Measurements from ENCODE around the gene TYW5.
"Not testable (repeated sequence)": the region's sequence is repeated elsewhere in the genome, so short reads cannot be mapped to it uniquely, and the experiment has no call there.

The TYW5 gene

DNA sequence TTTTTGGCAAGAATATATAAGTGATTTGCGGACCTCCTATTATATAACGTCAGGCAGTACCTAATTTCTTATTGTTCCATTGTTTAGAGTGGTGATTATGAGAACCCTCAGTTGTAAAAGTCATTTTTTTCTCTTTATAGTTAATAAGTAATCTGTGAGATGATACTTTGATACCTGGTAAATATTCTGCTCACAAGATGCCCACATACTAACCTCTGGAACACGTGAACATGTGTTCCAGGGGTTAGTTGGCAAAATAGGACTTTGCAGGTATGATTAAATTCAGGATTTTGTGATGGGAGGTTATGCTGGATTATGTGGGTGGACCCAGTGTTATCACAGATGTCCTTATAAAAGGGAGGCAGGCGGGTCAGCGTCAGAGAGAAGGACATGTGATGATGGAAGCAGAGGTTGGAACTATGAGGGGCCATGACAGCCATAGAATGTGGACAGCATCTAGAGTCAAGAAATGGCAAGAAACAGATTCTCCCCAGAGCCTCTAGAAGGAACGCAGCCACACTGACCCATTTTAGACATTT lies 16.9 kb upstream of the TYW5 start:
- no peak for DNase-seq

DNA sequence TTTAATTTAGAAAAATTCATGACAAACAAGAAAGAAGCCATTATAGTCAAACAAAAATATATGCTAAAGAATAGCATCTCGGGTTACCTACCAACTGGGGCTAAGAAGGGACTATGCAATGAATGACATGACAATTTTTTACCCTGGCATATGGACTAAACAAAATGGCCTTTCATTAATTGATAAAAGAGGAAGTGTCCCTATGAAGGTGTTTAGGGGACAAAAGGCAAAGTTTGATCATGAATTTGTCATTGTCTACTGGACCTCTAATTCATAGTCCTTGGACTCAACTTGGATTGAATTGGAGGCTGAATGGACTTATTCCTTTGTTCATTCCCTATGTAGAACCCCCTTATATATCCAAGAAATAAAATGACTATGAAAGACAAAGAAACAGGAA lies 12.8 kb upstream of the TYW5 start:
- no peak for DNase-seq

DNA sequence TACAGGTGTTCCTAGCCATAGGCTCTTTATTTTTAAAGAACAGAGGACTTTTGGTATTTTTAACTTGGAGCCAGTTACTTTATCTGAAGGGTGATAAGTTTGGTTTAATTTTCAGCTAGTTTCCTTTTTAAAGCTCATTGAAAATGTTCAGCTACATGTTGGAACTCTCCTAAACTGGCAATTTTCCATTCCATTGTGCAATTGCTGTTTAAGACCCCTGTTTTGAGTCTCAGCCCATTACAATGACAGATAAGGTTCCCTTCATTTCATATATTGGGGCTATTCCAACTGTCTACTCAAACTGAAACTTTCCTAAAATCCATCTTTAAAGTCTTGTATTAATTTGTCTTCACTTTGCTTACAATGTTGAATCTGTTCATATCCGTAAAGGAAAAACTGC lies 11.7 kb upstream of the TYW5 start:
- no peak for DNase-seq

DNA sequence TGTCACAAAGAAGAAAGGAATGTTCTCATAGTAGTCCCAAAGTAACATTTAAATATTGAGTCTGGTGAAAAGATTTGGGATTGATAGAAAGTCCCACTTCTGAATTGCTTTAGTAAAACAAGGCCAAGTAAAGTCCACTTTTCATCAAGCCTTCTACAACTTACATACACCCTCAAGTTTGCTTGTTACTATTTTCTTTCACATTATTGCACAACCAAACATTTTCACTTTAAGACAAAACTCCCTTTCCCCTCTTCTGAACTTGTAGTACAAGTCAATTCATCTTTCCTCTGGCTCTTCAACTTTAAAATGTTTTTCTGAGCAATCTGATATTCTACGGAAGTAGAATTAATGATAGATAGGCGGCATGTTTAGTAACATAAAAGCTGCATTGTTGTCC lies 11.1 kb upstream of the TYW5 start:
- no peak for DNase-seq

DNA sequence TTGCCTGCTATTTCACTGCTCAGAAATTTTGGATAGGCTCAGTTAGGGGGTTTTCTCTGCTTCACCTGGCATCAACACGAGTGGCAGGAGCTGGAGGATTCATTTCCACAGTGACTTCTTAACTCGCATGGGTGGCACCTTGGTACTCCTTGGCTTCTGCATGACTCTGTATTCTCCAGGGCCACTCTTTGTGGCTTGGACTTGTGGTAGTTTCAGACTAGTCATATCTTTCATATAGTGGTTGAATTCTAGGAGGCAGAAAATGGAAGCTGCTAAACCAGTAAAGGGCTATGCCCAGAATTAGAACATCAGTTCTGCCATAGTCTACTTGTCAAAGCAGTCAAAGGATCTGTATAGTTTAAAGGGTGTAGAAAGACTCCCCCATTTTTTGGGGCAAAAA lies 6.9 kb upstream of the TYW5 start:
- no peak for DNase-seq

DNA sequence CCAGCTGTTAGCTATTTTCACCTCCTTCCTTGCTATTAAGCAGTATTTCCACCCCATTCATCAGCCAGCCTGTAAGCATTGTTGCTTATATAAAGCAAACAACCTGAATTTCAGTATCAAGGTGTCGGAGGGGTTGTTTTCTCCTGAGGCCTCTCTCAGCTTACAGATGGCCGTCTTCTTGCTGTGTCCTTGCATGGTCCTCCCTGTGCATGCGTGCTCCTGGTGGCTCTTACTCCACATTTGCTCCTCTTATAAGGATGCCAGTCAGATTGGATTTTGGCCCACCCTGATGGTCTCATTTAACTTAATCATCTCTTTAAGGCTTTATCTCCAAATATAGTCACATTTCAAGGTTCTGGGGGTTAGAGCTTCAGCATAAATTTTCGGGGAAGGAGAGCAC lies 2.7 kb upstream of the TYW5 start:
- DNase-seq: no peak

DNA sequence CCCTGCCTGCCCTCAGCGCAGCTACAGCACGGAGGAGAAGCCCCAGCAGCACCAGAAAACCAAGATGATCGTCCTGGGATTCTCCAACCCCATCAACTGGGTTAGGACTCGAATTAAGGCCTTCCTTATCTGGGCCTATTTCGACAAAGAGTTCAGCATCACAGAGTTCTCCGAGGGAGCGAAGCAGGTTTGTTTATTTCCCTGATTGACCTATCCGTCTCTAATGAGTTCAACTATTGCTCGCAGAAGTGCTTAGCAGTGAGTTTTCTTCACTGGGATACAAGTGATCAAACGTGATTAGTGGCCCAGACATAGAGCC lies 730 bp upstream of the TYW5 start:
- DNase-seq: no peak

DNA sequence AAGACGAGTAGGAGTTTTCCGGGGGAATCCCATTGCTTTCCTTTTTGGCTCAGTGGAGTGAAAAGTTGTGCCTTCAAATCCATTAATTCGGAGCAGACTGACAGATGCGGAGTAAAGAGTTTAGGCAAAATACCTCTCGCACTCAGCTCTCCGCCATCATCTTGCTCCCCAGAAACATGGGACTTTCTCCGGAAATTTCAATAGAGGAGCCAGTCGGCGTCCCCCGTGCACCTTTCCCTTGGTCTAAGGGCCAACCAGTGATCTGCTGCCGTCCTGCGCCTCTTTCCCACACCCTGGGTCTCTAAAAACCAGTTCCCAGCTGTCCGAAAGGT lies 318 bp downstream of the TYW5 start:
- no peak for DNase-seq

DNA sequence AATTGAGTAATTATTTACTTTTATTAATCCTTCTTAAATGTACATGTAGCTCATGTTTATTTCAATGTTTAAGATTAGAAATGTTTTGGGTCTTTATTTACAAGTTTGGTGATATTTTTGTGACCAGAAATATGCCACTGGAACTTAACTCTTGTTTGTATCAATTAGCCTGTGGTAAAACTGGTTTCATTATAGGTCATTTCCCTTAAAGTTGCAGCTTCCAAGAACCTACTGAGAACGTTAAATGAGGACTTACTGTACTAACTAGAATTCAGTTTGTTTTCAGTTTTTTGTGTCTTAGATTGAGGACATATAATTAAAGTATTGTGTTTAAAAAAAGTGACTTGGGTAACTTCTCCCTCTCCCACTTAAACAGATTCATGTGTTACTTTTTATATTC lies 4.3 kb downstream of the TYW5 start:
- DNase-seq: no peak

DNA sequence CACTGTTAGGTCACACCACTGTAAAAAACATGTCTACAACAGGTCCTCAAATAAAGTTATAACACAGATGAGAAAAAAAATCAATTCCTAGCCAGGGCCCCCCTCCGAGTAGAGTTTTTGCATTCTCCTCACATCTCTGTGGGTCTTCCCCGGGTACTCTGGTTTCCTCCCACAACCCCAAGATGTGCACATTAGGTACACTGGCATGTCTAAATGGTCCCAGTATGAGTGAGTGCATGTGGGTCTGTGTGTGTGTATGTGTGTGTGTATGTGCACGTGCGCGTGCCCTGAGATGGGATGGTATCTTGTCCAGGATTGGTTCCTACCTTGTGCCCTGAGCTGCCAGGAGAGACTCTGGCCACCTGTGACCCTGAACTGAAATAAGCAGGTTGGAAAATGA lies 4.9 kb downstream of the TYW5 start:
- no peak for DNase-seq

DNA sequence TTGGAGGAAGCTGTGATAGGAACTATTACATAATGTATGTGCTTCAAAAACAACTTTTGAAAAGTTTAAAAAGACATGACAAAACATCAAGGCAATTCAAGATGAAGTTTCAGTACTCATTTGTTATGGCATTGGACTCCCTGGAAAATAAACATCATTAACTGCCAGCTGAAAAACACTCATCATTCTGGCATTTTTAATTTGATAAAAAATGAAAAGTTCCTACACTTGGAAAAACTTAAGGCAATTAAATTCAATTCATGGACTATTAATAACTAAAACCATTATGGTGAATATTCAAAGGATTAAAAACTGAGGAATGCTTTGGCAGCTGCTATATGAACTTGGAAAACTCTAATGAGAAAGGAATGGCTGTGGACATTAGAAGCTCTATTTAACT lies 8.5 kb downstream of the TYW5 start:
- DNase-seq: no peak

DNA sequence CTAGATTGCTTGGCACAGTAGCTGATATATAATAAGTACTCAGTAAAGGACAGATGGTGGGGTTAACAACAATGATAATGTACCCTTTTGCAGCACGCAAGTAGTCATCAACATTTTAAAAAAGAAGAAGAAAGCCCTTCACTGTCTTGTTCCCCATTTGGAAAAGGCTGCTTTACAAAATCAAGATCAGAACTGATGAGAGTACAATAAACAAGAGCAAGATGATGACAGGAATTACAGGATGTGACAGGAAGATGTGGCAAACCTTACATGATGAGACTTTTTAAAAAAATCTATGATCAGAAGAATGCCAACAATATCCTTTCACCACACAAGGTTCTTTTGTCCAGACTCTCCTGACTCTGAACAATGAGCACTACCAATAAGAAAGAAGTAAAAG lies 9.1 kb downstream of the TYW5 start:
- no peak for DNase-seq

DNA sequence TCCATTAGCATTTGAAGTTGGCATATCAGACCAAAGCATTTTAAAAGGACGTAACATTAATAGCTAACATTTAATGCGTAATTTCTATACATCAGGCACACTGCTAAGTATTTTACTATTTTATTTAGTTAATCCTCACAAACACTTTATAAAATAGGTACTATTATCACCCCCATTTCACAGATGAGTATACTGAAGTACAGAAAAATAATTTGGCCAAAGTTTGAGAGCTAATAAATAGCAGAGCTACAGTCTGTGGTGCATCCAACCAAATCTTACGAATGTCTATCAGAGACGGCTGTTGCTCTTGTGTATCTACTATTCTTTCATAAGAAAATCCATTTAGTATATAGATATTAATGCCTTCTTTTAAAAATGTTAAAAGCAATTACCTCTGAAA lies 11.9 kb downstream of the TYW5 start:
- no peak for DNase-seq

DNA sequence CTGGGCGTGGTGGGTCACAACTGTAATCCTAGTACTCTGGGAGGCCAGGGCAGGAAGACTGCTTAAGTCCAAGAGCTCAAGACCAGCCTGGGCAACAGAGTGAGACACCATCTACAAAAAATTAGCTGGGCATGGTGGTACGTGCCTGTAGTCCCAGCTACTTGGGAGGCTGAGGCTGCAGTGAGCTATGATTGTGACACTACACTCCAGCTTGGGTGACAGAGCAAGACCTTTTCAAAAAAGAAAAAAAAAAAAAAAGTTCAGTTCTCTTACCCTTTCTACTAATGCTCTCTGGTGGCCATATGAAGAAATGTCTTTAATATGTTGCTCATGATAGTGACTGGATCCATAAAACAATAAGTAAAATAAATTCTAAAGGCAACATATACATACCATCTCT lies 14.9 kb downstream of the TYW5 start:
- DNase-seq: no peak

DNA sequence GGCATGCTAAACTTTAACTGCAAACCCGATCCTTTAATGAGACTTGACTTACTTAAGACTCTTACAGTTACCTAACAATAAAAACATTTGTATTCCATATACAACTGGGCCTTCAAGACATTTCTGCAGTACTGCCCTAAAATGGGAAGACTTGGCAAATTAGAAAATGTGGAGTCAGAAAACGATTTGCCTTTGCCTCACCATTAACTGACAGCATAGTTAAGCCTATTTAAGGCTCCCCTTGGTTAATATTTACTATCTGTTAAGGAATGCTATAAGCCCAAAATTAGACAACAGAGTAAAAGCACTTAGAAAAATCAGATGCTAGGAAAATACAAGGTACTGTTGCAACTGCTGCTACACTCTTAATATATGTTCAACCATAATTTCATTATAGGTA lies 18.7 kb downstream of the TYW5 start:
- DNase-seq: no peak

DNA sequence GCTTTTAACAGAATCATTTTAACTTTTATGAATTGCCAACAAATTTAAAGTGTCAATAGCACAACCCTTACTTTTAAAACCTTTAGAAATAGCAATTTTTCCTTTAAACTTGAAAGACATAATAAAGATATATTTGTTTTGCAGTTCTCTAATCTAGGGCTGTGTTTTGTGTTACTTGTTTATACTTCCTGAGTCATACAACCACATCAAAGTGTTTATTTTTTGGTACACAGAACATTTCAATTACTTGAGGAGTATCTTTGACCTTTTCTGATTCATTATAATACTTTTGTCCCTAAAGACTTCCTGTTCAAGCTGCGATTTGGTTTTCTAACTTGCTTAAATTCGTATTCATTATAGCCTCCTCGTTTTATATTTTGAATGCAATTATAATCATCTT lies 21.8 kb downstream of the TYW5 start:
- no peak for DNase-seq

DNA sequence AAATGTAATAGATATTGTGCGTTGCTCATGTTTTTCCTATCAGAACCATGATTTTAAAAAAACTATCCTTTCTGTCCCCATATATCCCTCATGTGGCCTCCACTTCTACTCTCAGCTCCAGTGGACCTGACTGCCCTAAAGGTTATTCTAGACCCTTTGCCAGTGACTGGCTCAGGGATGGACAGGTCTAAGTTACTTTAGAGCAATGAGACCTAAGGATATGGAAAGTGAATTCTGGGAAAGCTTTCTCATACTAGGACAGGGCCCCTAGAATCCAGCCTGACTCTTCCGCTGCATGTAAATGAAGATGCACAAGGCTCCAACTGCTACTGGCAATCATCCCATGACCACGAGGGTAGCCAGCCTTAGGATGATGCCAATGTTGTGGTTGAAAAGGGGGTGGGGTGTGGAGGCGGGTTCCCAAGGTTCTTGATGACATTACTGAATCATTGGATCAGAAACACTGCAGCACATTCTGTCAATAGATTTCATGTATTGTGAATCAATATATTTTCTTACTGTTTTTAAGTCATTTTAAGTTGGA lies 22.9 kb downstream of the TYW5 start:
- no peak for DNase-seq

DNA sequence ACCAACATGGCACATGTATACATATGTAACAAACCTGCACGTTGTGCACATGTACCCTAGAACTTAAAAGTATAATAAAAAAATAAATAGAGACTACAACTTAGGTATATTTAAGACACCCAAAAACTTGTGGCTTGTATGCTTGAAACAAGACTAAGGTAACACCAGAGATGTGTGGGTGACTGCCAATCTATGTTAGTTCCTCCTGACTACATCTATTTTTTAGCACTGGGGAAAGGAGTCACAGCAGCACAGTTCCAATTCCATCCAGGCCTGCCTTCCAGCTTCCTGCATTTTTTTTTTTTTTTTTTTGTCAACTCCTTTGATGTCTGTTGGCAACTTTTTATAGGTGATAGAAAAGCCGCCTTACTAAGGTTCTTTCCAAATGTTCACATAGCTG lies 26.0 kb downstream of the TYW5 start:
- DNase-seq: no peak

DNA sequence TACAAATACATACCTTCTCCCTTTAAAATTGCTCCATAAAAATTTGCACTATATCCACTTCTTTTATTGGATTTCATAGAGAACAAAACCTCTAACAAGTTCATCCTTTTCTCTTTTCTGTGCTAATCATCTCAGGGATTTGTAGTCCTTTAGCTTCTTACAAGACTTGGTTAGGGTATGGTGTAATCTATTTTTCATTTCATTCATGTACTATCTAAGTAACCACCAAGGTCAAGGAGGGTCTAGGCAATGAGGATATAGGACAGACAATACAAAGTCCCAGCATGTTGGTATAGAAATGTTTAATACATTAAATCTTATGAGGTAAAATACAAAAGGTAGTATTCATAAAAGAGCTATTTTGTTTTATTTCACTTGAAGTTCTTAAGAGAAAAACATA lies 26.7 kb downstream of the TYW5 start:
- DNase-seq: no peak

DNA sequence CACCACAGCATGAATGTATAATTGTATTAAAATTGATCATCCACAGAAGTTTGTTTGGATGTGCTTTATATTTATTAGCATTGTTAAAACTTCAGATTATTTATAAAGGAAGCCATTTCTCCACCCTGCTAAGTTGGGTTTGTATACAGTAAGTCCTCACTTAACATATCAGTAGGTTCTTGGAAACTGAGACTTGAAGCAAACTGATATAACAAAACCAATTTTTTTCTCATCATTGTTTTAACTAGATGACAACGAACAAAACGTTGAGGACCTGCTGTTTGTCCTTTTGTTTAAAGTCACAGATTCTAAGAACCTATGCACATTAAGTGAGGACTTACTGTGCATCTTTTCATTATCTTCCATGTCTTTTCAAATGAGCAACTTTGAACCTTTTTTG lies 27.1 kb downstream of the TYW5 start:
- no peak for DNase-seq

DNA sequence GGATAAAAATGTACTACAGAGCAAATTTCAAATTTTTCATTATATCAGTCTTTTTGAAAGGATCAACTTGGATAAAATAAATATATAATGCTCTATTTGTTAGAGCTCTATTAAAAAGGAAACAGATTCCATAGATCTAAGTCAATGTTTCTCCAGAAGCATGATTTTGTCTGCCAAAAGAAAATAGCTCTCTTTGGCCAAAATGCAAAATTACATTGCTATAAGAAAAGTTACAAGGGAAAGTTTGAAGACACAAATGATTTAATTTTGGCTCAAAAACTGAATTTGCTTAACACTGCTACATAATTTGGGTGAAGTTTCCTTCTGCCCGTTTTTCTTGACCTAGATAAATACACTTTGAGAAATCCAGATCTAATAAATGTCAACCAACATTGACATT lies 28.5 kb downstream of the TYW5 start:
- no peak for DNase-seq

DNA sequence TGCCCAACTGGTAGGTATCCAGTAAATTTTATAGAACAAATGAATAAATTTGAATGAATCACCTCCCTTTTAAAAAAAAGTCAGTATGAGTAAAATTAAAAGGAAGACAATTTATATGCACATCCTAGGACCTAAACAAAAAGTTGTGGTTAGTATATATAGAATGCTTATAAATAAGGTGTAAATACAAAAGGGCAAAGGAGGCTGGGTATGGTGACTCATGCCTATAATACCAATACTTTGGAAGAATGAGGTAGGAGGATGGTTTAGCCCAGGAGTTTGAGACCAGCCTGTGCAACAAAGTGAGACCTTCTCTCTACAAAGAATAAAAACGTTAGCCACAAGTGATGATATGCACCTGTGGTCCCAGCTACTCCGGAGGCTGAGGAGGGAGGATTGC lies 31.4 kb downstream of the TYW5 start:
- DNase-seq: no peak

DNA sequence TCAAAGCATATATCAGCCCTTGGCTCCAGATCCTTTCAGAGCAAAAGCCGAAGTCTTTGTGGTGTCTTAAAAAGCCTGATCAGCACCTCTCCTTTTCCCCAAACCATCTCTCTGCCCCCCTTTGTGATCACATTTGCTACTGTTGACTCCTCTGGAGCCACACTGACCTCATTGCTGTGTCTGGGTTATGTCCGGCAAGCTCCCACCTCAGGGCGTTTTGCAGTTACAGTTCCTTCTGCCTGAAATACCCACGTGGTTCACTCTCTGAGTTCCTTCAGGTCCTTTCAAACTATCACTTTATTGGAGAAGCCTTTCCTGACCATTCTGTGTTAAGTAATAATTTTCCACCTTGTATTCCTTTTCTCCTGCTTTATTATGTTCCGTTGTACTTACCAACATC lies 32.4 kb downstream of the TYW5 start:
- DNase-seq: no peak

DNA sequence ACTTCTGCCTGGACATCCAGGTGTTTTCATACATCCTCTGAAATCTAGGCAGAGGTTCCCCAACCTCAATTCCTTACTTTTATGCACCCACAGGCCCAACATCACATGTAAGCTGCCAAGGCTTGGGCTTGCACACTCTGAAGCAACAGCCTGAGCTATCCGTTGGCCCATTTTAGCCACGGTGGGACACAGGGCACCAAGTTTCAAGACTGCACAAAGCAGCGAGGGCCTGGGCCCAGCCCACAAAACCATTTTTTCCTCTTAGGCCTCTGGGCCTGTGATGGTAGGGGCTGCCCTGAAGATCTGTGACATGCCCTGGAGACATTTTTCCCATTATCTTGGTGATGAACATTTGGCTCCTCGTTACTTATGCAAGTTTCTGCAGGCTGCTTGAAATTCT lies 38.3 kb downstream of the TYW5 start:
- no peak for DNase-seq

DNA sequence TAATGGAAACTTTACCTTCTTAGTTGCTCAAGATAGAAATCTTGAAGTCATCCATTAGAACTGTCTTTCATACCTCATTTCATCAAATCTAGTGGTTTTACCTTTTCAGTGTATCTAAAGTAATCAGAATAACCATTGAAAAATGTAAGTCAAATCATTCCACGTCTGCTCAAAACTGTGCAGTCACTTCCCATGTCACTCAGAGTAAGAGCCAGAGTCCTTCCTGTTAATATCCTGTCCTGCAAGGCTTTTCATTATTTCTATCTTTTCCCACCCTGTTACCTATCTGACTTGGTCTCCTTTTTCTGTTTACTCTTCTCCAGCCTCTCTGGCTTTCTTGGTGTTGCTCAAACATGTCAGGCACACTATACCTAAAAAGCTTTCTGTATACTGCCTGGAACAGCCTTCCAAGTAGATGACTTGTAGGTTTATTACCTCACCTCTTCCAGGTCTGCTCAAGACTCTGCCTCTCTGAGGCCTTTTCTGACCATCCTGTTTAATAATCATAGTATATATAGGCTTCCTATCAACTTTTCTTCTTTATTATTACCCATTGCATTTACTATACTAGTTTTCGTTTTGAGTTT lies 40.8 kb downstream of the TYW5 start:
- no peak for DNase-seq

DNA sequence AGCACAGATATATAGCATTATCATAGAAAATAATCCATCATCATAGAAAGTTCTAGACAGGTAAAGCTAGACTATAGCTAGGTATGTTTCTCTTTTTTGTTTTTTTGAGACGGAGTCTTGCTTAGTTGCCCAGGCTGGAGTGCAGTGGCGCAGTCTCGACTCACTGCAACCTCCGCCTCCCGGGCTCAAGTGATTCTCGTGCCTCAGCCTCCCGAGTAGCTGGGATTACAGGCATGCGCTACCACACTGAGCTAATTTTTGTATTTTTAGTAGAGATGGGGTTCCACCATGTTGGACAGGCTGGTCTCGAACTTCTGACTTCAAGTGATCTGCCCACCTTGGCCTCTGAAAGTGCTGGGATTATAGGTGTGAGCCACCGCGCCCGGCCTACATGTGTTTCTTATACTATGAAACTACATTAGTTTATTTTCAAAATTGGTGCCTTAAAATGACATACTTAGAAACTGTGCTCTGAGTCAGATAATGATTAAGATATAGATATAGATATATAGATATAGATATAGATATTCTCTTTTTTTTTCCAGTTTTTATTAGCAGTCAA lies 42.7 kb downstream of the TYW5 start:
- not testable (repeated sequence) for DNase-seq
